ENCODE results near the gene AGFG2.
"Not testable (repeated sequence)": the region's sequence is repeated elsewhere in the genome, so short reads cannot be mapped to it uniquely, and the experiment has no call there.

The AGFG2 gene

DNA sequence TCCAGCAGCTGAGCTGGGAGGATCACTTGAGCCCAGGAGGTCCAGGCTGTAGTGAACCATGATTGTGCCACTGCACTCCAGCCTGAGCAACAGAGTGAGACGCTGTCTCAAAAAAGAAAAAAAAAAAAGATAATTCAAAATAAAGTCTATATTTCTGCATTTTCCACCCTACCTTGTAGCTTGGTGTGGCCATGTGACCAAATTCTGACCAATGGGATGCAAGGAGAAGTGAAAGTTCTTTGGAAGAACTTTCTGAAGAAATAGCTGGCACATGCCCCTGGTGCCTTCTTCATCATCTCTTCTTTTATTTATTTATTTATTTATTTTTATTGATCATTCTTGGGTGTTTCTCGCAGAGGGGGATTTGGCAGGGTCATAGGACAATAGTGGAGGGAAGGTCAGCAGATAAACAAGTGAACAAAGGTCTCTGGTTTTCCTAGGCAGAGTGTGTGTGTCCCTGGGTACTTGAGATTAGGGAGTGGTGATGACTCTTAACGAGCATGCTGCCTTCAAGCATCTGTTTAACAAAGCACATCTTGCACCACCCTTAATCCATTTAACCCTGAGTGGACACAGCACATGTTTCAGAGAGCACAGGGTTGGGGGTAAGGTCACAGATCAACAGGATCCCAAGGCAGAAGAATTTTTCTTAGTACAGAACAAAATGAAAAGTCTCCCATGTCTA is 17.0 kb upstream of the AGFG2 start:
- not testable (repeated sequence) for DNase-seq

DNA sequence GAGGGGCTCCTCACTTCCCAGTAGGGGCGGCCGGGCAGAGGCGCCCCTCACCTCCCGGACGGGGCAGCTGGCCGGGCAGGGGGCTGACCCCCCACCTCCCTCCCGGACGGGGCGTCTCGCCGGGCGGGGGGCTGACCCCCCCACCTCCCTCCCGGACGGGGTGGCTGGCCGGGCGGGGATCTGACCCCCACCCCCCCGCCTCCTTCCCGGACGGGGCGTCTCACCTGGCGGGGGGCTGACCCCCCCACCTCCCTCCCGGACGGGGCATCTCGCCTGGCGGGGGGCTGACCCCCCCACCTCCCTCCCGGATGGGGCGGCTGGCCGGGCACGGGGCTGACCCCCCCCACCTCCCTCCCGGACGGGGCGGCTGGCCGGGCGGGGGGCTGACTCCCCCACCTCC is 15.8 kb upstream of the AGFG2 start:
- not testable (repeated sequence) for DNase-seq

DNA sequence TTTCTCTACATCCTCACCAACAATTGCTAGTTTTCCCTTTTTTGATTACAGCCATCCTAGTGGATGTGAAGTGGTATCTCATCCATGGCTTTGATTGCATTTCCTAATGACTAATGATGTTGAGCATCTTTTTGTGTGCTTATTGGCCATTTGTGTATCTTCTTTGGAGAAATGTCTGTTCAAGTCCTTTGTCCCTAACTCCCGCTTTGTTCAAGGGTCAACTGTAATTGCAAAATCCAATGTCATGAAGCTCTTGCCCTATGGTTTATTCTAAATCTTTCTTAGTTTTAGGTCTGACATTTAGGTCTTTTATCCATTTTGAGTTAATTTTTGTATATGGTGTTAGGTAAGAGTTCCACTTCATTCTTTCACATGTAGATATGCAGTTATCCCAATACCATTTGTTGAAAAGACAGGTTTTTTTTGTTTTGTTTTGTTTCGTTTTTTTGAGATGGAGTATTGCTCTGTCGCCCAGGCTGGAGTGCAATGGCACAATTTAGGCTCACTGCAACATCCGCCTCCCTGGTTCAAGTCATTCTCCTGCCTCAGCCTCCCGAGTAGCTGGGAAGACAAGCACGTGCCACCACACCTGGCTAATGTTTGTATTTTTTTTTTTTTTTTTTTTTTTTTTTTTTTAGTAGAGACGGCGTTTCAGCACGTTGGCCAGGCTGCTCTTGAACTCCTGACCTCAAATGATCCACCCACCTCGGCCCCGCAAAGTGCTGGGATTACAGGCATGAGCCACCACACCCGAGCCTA is 10.7 kb upstream of the AGFG2 start:
- DNase-seq, result not testable (repeated sequence)

DNA sequence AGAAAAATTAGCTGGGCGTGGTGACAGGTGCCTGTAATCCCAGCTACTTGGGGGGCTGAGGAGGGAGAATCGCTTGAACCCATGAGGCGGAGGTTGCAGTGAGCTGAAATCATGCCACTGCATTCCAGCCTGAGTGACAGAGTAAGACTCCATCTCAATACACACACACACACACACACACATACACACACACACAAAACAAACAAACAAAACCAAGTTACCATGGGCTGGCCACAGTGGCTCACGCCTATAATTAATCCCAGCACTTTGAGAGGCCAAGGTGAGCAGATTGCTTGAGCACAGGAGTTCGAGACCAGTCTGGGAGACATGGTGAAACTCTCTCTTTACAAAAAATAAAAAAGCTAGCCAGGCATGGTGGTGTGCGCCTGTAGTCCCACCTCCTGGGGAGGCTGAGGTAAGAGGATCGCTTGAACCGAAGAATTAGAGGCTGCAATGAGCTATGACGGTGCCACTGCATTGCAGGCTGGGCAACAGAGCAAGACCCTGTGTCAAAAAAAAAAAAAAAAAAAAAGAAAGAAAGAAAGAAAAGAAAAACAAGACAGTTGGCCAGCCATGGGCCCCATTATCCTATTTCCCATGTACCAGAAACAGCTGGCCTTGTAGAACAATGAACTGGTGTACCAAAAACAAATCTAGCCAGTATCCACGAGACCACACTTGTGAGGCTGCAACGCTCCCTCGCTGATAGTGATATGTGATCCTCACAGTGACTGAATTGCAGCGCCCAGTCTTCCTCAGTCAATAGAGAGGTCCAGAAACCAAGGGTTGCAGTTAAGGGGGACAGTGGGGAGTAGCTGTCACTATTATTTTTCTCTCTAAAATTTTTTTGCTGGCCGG is 6.6 kb upstream of the AGFG2 start:
- DNase-seq, result no peak

DNA sequence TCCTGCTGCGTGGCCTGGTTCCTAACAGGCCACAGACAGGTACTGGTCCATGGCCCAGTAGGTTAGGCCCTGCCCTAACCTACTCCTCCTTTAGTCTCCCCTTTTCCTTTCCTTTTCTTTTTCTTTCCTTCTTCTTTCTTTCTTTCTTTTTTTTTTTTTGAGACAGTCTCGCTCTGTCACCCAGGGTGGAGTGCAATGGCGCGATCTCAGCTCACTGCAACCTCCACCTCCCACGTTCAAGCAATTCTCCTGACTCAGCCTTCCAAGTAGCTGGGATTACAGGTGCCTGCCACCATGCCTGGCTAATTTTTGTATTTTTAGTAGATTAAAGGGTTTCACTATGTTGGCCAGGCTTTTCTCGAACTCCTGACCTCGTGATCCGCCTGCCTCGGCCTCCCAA is 3.0 kb upstream of the AGFG2 start:
- DNase-seq, result not testable (repeated sequence)

DNA sequence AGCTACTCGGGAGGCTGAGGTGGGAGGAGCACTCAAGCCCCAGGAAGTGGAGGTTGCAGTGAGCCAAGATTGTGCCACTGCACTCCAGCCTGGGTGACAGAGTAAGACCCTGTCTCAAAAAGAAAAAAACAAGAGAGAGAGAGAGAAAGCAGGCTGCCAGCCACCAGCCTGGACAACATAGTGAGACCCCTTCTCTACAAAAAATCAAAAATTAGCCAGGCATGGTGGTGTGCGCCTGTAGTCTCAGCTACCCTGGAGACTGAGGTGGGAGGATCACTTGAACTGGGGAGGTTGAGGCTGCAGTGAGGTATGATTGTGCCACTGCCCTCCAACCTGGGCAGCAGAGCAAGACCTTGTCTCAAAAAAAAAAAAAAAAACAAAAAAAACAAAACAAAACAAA is 2.3 kb upstream of the AGFG2 start:
- DNase-seq, result not testable (repeated sequence)

DNA sequence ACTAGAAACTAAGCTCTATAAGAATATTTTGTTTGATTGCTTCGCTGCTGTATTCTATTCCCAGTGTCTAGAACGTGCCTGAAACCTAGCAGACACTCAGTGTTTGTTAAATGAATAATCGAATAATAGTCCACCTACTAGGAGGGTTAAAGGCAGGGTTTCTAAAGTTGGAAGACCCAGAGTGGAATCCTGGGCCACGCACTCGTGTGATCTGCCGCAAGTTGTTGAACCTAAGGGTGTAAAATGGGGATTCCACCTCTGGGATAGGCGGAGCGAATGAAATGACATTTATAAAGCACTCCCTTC is 702 bp upstream of the AGFG2 start:
- DNase-seq, result no peak

DNA sequence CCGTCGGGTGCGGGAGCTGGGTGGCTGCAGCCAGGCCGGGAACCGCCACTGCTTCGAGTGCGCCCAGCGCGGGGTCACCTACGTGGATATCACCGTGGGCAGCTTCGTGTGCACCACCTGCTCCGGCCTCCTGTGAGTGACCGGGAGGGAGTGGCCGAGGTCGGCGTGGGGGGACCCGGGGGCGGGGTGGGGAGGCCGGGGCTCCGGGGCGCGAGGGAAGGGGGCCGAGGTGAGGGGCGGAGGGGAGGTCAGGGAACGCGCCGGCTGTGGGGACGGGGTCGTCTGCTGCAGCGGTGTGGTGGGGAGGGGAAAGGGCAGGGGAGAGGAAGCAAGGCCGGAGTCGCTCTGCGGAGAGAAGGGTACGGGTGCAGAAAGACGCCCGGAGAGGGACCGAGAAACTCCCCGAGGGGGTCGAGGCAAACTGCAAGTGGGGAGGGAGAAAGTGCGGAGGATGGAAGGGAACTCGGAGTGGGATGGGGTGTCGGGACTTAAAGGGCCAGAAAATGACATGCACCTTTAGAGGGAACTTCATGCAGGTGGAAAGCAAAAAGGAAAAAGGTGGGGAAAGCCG is 518 bp downstream of the AGFG2 start:
- no peak for DNase-seq

DNA sequence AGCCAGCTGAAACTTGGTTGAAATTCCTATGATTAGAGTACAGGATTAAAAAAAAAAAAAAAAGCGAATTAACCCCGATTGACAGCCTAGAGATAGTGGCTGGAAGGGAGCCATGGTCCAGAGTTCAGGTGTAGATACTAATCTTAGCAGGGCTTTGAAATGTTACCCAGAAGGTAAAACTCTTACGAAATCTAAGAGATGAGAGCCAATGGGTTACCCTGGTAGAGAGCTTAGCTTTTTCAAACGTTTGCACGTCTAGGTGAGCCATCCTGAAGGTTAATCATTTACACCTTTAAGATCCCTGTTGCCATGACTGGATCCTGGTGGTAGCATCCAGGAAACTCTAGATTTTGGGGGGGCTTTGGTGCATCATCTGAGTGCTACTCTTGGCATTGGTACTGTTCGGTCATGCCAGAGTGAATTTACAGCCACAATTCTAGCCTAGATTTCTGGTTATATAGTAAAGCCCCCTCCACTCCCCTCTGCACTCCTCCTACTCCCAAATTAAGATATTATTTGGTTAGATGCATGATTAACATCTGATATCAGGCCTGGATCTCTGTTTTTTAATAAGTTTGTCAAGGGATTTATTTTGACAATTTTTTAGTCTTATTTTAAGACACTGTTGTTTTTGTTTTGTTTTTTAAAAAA is 1.2 kb downstream of the AGFG2 start:
- DNase-seq, result no peak

DNA sequence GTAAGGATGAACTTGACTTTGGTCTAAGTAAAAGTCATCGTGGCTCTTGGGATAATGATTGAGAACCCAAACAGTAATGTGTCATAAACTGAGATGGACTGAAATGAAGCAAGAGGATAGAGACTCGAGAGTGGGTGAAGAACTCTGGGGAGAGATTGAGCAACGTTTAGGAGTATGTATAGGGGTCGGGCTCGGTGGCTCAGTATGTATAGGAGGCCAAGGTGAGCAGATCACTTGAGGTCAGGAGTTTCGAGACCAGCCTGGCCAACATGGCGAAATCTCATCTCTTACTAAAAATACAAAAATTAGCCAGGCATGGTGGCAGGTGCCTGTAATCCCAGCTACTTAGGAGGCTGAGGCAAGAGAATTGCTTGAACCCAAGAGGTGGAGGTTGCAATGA is 2.3 kb downstream of the AGFG2 start:
- not testable (repeated sequence) for DNase-seq

DNA sequence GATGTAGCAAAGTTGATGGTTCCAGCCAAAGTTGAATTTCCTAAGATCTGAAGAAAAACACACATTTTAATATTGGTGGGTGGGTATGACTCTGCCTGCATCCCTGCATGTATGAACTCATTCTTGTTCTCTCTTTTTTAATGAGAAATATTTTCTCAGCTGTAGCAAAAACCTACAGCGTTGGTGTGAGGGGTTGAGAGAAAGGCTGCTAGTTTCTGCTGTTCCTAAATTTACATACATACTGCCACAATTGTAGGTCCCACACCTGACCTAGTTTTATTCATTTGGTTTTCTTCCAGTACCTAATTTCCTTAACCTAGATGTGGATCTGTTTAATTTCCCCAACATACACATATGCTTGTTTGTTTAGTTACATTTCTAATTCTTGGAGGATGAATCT is 4.6 kb downstream of the AGFG2 start:
- DNase-seq, result no peak

DNA sequence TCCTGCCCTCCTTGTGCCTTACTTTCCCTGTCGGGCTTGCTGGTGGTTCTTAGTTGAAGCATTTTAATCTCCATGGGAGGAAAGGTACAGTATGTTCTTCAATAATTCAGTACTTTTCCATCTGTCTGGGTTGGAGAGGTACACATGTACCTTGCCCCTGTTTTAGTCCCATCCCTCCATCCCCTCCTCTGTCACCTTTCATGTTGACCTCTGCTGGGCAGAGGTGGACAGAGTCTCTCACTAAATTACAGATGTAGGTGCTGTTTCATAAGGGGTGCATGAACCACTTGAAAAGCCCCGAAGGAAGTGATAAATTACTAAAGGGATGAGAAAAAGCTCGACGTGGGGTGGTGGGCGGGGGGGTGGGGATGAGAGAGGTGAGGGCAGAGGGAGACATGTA is 5.4 kb downstream of the AGFG2 start:
- DNase-seq, result no peak

DNA sequence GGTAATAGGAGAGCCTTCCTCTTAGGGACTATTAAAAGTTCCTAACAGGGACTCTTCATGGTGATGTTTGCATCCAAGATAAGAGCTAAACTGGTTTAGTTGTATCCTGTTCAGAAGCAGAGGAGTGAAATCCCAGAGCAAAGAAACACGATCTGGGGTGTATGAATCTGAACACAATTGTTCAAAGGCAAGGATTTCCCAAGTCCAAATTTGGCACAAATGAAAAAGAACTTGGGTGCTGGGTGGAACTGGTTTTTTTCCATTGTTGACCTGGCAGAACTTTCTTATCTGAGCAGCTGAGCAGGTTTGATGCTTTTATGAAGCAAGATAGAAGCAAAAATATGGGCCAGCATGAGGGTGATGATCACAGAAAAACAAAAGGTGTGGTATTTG is 6.0 kb downstream of the AGFG2 start:
- DNase-seq, result no peak

DNA sequence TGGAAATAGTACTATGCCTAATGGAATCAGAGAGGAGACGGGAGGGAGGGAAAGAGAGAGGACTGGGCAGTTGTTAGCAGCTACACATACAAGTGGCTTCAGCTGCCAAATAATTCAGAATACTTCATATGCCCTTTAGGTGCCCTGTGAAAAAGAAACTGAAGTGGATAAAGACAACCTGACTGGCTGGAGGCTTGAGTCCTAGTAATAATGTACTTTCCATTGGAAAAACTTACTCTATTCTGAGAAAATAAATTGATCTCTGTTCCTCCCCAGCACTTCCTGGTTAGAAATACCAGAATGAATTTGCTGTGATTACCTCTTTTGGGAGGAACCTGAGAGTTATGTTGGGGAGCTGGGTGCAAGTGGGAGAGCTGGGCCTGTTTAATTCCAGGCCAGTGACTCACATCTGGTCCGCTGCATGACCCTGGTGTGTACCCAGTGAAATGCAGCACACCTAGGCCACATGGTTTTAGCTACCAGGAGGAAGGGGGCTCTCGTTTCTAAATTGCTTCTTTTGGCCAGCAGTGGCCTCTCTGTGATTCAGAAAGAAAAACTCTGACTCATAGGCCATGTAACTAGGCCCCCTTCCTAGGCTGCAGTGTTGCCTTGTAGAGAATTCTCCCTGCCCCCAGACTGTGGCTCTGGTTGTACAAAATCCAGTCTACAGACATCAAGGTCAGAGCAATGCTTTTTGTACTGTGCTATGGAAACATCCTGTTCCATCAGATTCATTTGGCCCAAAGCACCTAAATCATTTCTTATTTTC is 6.5 kb downstream of the AGFG2 start:
- DNase-seq, result peak; percentile 83

DNA sequence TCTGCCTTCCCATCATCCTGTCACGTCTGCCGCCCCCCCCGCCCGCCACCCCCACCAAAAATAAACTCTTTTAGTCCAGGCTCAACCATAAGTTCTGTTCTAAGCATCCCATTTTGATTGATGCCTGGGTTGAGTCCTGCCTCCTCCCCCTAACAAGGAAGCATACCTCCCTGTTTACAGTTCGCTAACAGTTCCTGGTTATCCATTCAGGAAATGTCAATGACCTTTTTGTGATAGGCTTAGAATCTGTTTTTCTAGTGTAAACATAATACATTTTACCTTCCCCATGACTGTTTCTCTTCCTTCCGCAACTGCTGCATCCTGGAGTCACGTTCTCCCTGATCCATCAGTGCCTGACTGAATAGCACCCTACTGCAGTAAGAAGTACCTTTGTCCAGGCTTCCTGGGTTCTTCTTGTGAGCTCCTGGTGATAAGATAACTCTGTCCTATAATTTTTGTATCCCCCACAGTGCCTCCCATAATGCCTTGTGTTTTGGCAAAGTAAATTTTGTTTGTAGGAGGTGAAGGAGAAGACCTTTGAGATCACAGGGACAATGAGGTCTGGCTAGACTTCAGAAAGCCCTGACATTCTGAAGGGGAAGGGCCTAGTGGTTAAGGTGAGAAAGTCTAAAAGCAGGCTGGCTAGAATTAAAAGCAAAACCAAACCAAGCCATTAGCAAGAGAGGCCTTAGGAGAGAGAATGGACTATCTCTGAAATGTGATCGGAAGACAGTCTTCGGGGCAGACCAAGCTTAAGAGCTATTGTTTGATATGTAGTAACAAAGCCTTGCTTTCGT is 7.3 kb downstream of the AGFG2 start:
- peak; percentile 89 for DNase-seq

DNA sequence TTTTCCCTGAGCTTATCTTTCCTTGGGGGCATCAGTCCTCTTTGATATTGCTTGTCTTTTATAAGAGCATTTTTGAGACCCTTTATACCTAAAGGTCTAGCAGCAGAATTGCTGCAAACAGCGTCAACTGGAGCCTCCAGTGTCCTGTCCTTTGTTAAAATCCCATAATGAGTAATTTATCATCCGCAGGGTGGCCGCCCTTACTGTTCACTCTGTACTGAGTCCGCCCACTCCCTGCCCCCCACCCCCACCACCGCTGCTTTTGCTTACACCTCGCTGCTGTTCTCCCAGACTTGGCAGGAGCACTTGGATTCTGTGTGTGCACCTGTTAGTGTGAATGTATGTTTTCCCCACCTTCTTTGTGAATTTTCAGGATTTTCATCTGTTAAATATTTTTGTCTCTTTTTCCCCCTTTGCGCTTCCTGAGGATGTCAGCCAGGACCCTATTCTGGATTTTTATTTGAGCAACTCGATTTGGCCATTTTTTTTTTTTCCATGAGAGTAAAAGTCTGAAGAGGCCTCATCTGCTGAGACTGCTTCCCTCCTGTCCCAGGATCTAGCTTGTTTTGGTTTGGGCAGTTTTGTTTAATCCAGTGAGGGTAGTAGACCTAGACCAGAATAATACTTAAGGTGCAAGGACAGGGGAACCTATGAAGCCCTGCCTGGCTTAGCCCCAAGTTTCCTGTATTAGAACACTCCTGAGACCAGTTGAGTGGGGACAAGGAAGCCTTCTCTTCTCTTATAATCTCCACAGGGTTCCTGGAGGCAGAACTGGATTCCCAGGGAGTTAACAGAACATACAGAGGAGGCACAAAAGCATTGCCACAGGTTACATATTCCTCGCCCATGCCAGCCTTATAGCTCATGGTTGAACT is 8.2 kb downstream of the AGFG2 start:
- peak; percentile 70 for DNase-seq

DNA sequence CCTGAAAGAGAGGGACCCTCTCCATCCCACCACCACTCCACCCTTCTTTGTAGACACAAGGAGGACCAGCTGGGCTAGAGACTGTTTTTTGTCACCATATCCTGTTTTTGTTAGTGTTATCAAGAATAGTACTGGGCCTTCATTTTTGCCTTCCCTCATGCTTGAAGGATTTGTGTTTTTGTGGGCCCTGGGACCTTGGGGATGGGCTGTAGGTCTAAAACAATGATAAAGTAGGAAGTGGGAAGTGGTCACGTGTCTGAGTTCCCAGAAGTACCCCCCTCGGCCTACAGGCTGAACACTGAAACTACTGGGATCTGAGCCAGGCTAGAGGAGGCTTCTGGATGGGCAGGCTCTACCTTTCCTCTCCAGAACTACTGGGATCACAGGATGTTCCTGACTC is 8.9 kb downstream of the AGFG2 start:
- peak; percentile 91 for DNase-seq

DNA sequence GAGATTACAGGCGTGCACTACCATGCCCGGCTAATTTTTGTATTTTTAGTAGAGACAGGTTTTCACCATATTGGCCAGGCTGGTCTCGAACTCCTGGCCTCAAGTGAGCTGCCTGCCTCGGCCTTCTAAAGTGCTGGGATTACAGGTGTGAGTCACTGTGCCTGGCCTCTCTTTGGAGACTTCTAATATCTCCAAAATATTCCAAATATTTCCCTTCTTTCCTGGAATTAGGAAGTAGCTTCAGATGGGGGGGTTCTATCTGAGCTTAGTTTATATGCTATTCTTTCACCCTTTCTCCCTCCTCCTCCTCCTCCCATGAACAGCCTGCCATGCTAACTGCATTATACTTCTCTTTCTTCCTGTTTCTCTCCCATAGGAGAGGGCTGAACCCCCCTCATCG is 9.4 kb downstream of the AGFG2 start:
- not testable (repeated sequence) for DNase-seq

DNA sequence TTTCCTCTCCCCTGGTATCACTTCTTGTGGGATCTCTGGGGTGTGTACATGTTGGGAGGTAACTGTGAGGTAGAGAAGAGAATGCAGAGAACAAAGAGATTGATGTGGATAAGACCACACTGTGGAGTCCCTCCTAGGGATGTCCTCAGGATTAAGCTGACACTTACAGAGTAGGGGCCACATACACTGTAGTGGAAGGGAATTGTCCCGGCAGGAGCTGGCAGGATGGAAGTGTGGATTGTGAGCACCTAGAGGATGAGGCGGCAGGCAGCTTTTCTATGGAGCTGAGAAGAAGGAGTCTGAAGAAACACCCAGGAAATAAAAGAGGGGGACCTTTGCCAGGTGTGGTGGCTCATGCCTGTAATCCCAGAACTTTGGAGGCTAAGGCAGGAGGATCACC is 13.5 kb downstream of the AGFG2 start:
- no peak for DNase-seq

DNA sequence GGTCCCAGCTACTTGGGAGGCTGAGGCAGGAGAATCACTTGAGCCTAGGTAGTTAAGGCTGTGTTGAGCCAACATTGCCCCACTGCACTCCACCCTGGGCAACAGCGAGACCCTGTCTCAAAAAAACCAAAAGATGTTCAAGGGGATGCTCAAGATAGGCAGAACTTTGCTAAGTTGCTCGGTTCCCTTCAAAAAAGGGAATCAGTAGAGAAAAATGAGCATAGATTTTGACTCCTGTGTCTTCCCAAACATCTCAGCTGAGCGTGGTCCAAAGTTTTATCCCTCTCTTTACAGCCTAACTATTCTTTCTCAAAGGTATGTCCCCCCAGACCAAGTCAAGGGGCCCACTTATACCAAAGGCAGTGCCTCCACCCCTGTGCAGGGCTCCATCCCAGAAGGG is 14.0 kb downstream of the AGFG2 start:
- no peak for DNase-seq

All from OCI-M1 (cell line).